ENCODE results near the gene CELSR1.

CELSR1 gene

GRCh38 chr22:46389081-46389480 lies 148.3 kb downstream of the CELSR1 start:
- in situ Hi-C loops (cut with MboI; ENCODE audit: low sequenced_read_pairs, unreplicated experiment), result no loop called here

GRCh38 chr22:46388647-46389046 lies 148.8 kb downstream of the CELSR1 start:
- DNase-seq (ENCODE audit: low spot score), result no peak
- in situ Hi-C loops (cut with MboI; ENCODE audit: low sequenced_read_pairs, unreplicated experiment), result no loop called here
- TF ChIP-seq CTCF (IDR thresholded peaks at IDR 0.05; ENCODE audit: borderline replicate concordance, control extremely low read depth, extremely low read depth, insufficient read depth, missing control alignments), result no peak

More at GRCh38 chr22:46389081-46389480, 148.3 kb downstream of the CELSR1 start:
- no peak for TF ChIP-seq CTCF (IDR thresholded peaks at IDR 0.05; ENCODE audit: borderline replicate concordance, control extremely low read depth, extremely low read depth, insufficient read depth, missing control alignments)
- DNase-seq (ENCODE audit: low spot score), result no peak

- no peak for TF ChIP-seq CTCF (IDR thresholded peaks at IDR 0.05; ENCODE audit: borderline replicate concordance, control extremely low read depth, extremely low read depth, insufficient read depth, missing control alignments)
- in situ Hi-C loops (cut with MboI; ENCODE audit: low sequenced_read_pairs, unreplicated experiment), result no loop called here
- no peak for DNase-seq (ENCODE audit: low spot score)
These were observed 149.7 kb downstream of the CELSR1 start for GRCh38 chr22:46387748-46388147.

- no peak for DNase-seq (ENCODE audit: low spot score)
These were observed 151.1 kb downstream of the CELSR1 start for GRCh38 chr22:46386312-46386711.

GRCh38 chr22:46382524-46382923 lies 154.9 kb downstream of the CELSR1 start:
- in situ Hi-C loops (cut with MboI; ENCODE audit: low sequenced_read_pairs, unreplicated experiment), result no loop called here
- no peak for DNase-seq (ENCODE audit: low spot score)
- no peak for TF ChIP-seq CTCF (IDR thresholded peaks at IDR 0.05; ENCODE audit: borderline replicate concordance, control extremely low read depth, extremely low read depth, insufficient read depth, missing control alignments)

More at GRCh38 chr22:46386312-46386711, 151.1 kb downstream of the CELSR1 start:
- in situ Hi-C loops (cut with MboI; ENCODE audit: low sequenced_read_pairs, unreplicated experiment), result no loop called here
- TF ChIP-seq CTCF (IDR thresholded peaks at IDR 0.05; ENCODE audit: borderline replicate concordance, control extremely low read depth, extremely low read depth, insufficient read depth, missing control alignments), result no peak

- TF ChIP-seq CTCF (IDR thresholded peaks at IDR 0.05; ENCODE audit: borderline replicate concordance, control extremely low read depth, extremely low read depth, insufficient read depth, missing control alignments), result no peak
- no peak for DNase-seq (ENCODE audit: low spot score)
- in situ Hi-C loops (cut with MboI; ENCODE audit: low sequenced_read_pairs, unreplicated experiment), result no loop called here
These were observed 155.7 kb downstream of the CELSR1 start for GRCh38 chr22:46381731-46382130.

GRCh38 chr22:46381142-46381541 lies 156.3 kb downstream of the CELSR1 start:
- no peak for TF ChIP-seq CTCF (IDR thresholded peaks at IDR 0.05; ENCODE audit: borderline replicate concordance, control extremely low read depth, extremely low read depth, insufficient read depth, missing control alignments)
- in situ Hi-C loops (cut with MboI; ENCODE audit: low sequenced_read_pairs, unreplicated experiment), result no loop called here
- DNase-seq (ENCODE audit: low spot score), result no peak
